Ovary (tissue), 9 donors: ENCODE results near the gene C1R. TPM values are rescaled to one million over a fixed set of nuclear protein-coding genes. Genes with fewer than 3 reads are reported as not detected.

ENCODE experiments used
- DNase-seq, 5 donors: peaks; one replicate each; pipeline ENCODE4 v3.0.0-alpha.2; 2019 to 2020
- H3K27ac ChIP-seq, 2 donors: fragments of 200-600 bp; one replicate each; pipeline versions ENCODE4 v1.5.1 to v1.8.0; 2019 to 2022
- H3K27me3 ChIP-seq: fragments of 200-600 bp; one replicate; pipeline ENCODE4 v1.8.0; 2022
- H3K36me3 ChIP-seq: fragments of 200-600 bp; sonication (generic); one replicate; pipeline ENCODE4 v1.5.1; 2019
- H3K4me1 ChIP-seq: one replicate; pipeline ENCODE4 v1.8.1; 2013; ENCODE audit warnings: mild to moderate bottlenecking, moderate library complexity; ENCODE audit not compliant: insufficient read depth
- H3K4me3 ChIP-seq: fragments of 200-600 bp; sonication (generic); one replicate; pipeline ENCODE4 v1.5.1; 2017
- H3K9me3 ChIP-seq, 2 donors: fragments of 200-600 bp in 1 of 2; sonication (generic) in 1 of 2; one replicate each; pipeline versions ENCODE4 v1.5.1 to v1.8.1; 2013 to 2019; ENCODE audit warnings: mild to moderate bottlenecking in 1 of 2, moderate library complexity in 1 of 2
- CTCF ChIP-seq, 3 donors: fragments of 450-650 bp in 2 of 3; fragments of 200-600 bp in 1 of 3; IDR thresholded peaks; one replicate each; pipeline versions ENCODE4 v1.5.1 to v1.8.0; 2016 to 2022; ENCODE audit warnings: antibody characterized with exemption in 3 of 3, mild to moderate bottlenecking in 1 of 3
- EP300 ChIP-seq: sonication (generic); formaldehyde crosslinking; IDR thresholded peaks from one replicate; pipeline ENCODE4 v1.6.1; 2017; ENCODE audit warnings: antibody characterized with exemption
- POLR2A ChIP-seq: fragments of 450-650 bp; IDR thresholded peaks from one replicate; pipeline ENCODE4 v1.6.1; 2017; ENCODE audit warnings: antibody characterized with exemption, mild to moderate bottlenecking, moderate library complexity
- WGBS, 3 donors: extraction: QIAGEN DNeasy Blood & Tissue Kit in 1 of 3; methylation state at CpG; one replicate each; pipeline versions ENCODE4 v1.1.5 to v1.1.7; 2013 to 2017; 5-methylcytosine and 5-hydroxymethylcytosine counted together
- intact Hi-C, 4 donors: fragments of 100-400 bp; cut with DNase I; formaldehyde crosslinking; loops; one replicate each; pipeline versions ENCODE4 v1.11.0 to v1.15.1; 2022 to 2023
- polyA plus RNA-seq, 2 donors: library from polyadenylated mRNA; stranded (reverse); fragments of 200-250 nt in 1 of 2; fragments of 350-450 nt in 1 of 2; fragmentation: Illumina TruSeq in 1 of 2; extraction: RNeasy Lipid Tissue Mini Kit (QIAGEN cat#74804) in 1 of 2; gene quantifications; one replicate each; pipeline ENCODE4 v1.2.3, GENCODE V29; 2013 to 2014
- total RNA-seq, 7 donors: library from RNA; depleted of rRNA in 2 of 7; stranded (reverse); fragments of >200 nt in 2 of 7; fragmentation: NEBNext Ultra II Directional in 3 of 7; extraction: Animal tissue kit (Norgen Biotek cat#: 25700) in 3 of 7; gene quantifications; one replicate each; pipeline versions ENCODE4 v1.1.0 to v1.2.4, GENCODE V29; 2016 to 2023
- donor health status: DM: no; HTN: no; CAD: no; lungs with moderate emphysema.
- donor health status: DM: no; HTN: no; CAD: no.
- donor health status: Bipolar disorder and iron deficiency.
- donor health status: DM: yes; HTN: yes; CAD: no.
- donor health status: DM: no; HTN: no; CAD: no.
- donor health status: DM: yes; HTN: yes; CAD: no.

Gene C1R
- total and polyA plus RNA-seq, 9 donors: 472 to 1,524 (median 796) TPM

GRCh38 chr12:7112041-7112440 is 19.8 kb upstream of the C1R start:
- intact Hi-C loops: loop anchor here (5.0 kb wide), 3 partner anchors 95 to 190 kb away; partner anchors contain the start of gene LPCAT3 (in 1 of the 4)
- TF ChIP-seq EP300: no peak
- TF ChIP-seq CTCF (IDR thresholded peaks at IDR 0.05): no peak
- no peak for TF ChIP-seq POLR2A

GRCh38 chr12:7110661-7111060 is 18.4 kb upstream of the C1R start:
- Histone ChIP-seq H3K36me3 (no peaks in the 10 kb centered on the region), H3K4me1 (peaks cover 5% of the 10 kb centered on the region), H3K9me3 (no peaks in the 10 kb centered on the region), H3K27ac (no peak overlapping the region), H3K27me3 (no peaks in the 10 kb centered on the region), H3K4me3 (no peak overlapping the region)
- 80 to 86% (median 86%) methylated on average over 5 of the region's 5 CpGs for WGBS, 3 donors
- intact Hi-C loops: loop anchor here (2.0 to 5.0 kb wide), 4 partner anchors 50 to 188 kb away; partner anchors contain the start of genes C1S (in 1 of the 4) and LPCAT3 (in 1 of the 4)
- TF ChIP-seq EP300: no peak
- TF ChIP-seq CTCF (IDR thresholded peaks at IDR 0.05): no peak
- no peak for TF ChIP-seq POLR2A
- no peak for DNase-seq

More at GRCh38 chr12:7112041-7112440, 19.8 kb upstream of the C1R start:
- H3K27ac ChIP-seq: peak overlapping the region; percentile 53 to 59
- 67 to 78% (median 75%) methylated on average over 4 of the region's 4 CpGs for WGBS, 3 donors
- peaks cover 3% of the 10 kb centered on the region for H3K4me1 ChIP-seq
- no peaks in the 10 kb centered on the region for H3K27me3 ChIP-seq
- H3K36me3 ChIP-seq: no peaks in the 10 kb centered on the region
- no peaks in the 10 kb centered on the region for H3K9me3 ChIP-seq
- no peak overlapping the region for H3K4me3 ChIP-seq
- no peak for DNase-seq

- Histone ChIP-seq H3K27ac (peak overlapping the region; percentile 51 to 99), H3K4me1 (peaks cover 5% of the 10 kb centered on the region), H3K9me3 (no peaks in the 10 kb centered on the region), H3K27me3 (no peaks in the 10 kb centered on the region), H3K4me3 (peak overlapping the region; percentile 6), H3K36me3 (no peaks in the 10 kb centered on the region)
- intact Hi-C loops: loop anchor here in 3 of 4 donors (1.0 to 5.0 kb wide), 3 partner anchors 17 to 49 kb away; partner anchors contain the start of genes C1S (in 3 of the 3) and C1R (in 1 of the 3)
- DNase-seq: no peak
- WGBS, 3 donors: 60 to 68% (median 61%) methylated on average over 5 of the region's 5 CpGs
- TF ChIP-seq POLR2A (no peak), EP300 (no peak)
Observed at GRCh38 chr12:7109572-7109920, 17.3 kb upstream of the C1R start.

- intact Hi-C loops: loop anchor here in 3 of 4 donors (1.0 to 5.0 kb wide), 3 partner anchors 16 to 49 kb away; partner anchors contain the start of genes C1S (in 3 of the 3) and C1R (in 1 of the 3)
- Histone ChIP-seq H3K4me1 (peaks cover 5% of the 10 kb centered on the region), H3K27me3 (no peaks in the 10 kb centered on the region), H3K9me3 (no peaks in the 10 kb centered on the region), H3K36me3 (no peaks in the 10 kb centered on the region), H3K4me3 (peak within 1 kb of the TSS; percentile 70), H3K27ac (peak within 1 kb of the TSS; percentile 98 to 99)
- peak; percentile 99 for TF ChIP-seq EP300
- peak; percentile 83 for TF ChIP-seq POLR2A
- peak; percentile 96 to 99 (median 98) for TF ChIP-seq CTCF (IDR thresholded peaks at IDR 0.05)
- WGBS, 3 donors: 10 to 12% (median 11%) methylated on average over 22 to 23 of the region's 23 CpGs
- DNase-seq: peak; percentile 96 to 98 (median 97)
Observed at GRCh38 chr12:7108796-7109571, 16.7 kb upstream of the C1R start, which contains the start of gene C1RL. TSS of gene C1RL (minus strand) at chr12:7109214. CDS start at chr12:7109180, 34 bp downstream.
